Upper lobe of right lung (tissue), 1 donor: Measurements from ENCODE around the gene SDCCAG8. TPM values are rescaled to one million over a fixed set of nuclear protein-coding genes. Genes with fewer than 3 reads are reported as not detected.

Experiments
- ATAC-seq: fragments of 200-7000 bp; cut with Tn5 transposase; one replicate; pipeline ENCODE4 v1.9.1; 2020; ENCODE audit warnings: mild to moderate bottlenecking, moderate library complexity
- DNase-seq: peaks from one replicate; pipeline ENCODE4 v3.0.0-alpha.2; 2020
- H3K27ac ChIP-seq: fragments of 200-600 bp; one replicate; pipeline ENCODE4 v1.8.0; 2022
- H3K27me3 ChIP-seq: fragments of 200-600 bp; one replicate; pipeline ENCODE4 v1.8.0; 2022; ENCODE audit warnings: mild to moderate bottlenecking
- H3K36me3 ChIP-seq: fragments of 200-600 bp; one replicate; pipeline ENCODE4 v1.8.0; 2022
- H3K4me1 ChIP-seq: fragments of 200-600 bp; one replicate; pipeline ENCODE4 v1.8.0; 2022
- H3K4me3 ChIP-seq: fragments of 200-600 bp; one replicate; pipeline ENCODE4 v1.8.0; 2022; ENCODE audit warnings: mild to moderate bottlenecking
- H3K9me3 ChIP-seq: fragments of 200-600 bp; one replicate; pipeline ENCODE4 v1.8.0; 2022
- CTCF ChIP-seq: fragments of 200-600 bp; IDR thresholded peaks from one replicate; pipeline ENCODE4 v1.8.0; 2022; ENCODE audit warnings: antibody characterized with exemption
- intact Hi-C: fragments of 100-400 bp; cut with DNase I; formaldehyde crosslinking; loops from one replicate; pipeline ENCODE4 v1.11.0; 2022
- total RNA-seq: library from RNA; stranded (reverse); fragmentation: NEBNext Ultra II Directional; extraction: Animal tissue kit (Norgen Biotek cat#: 25700); gene quantifications from one replicate; pipeline ENCODE4 v1.2.1, GENCODE V29; 2021
- donor health status: DM: no; HTN: yes; CAD: no; lungs with severe emphysema.

Gene SDCCAG8
- total RNA-seq, 1 donor from 2014 or later = 71.9 TPM

- H3K9me3 ChIP-seq = no peaks in the 10 kb centered on the region
- no peak for ATAC-seq
- TF ChIP-seq CTCF = no peak
- no peak overlapping the region for H3K4me3 ChIP-seq
- H3K27ac ChIP-seq = no peak overlapping the region
- no peaks in the 10 kb centered on the region for H3K4me1 ChIP-seq
- H3K36me3 ChIP-seq = peaks cover 45% of the 10 kb centered on the region
- no peaks in the 10 kb centered on the region for H3K27me3 ChIP-seq
- intact Hi-C loops = loop anchor here (10.0 kb wide), 1 partner anchor 934 kb away; no protein-coding TSS in a partner anchor
- DNase-seq = no peak
Measured at GRCh38 chr1:243341074-243341473, 85.2 kb downstream of the SDCCAG8 start.

GRCh38 chr1:243343970-243344937 is 88.4 kb downstream of the SDCCAG8 start:
- intact Hi-C loops = loop anchor here (10.0 kb wide), 1 partner anchor 931 kb away; no protein-coding TSS in a partner anchor
- ATAC-seq (peak; percentile 75), DNase-seq (no peak)
- H3K36me3 ChIP-seq = peaks cover 42% of the 10 kb centered on the region
- H3K4me1 ChIP-seq = no peaks in the 10 kb centered on the region
- peak; percentile 74 for TF ChIP-seq CTCF
- no peak overlapping the region for H3K27ac ChIP-seq
- no peaks in the 10 kb centered on the region for H3K9me3 ChIP-seq
- no peaks in the 10 kb centered on the region for H3K27me3 ChIP-seq
- no peak overlapping the region for H3K4me3 ChIP-seq

GRCh38 chr1:243345205-243345604 is 89.4 kb downstream of the SDCCAG8 start:
- Histone ChIP-seq H3K27ac (no peak overlapping the region), H3K9me3 (no peaks in the 10 kb centered on the region), H3K4me1 (no peaks in the 10 kb centered on the region), H3K36me3 (peaks cover 33% of the 10 kb centered on the region), H3K27me3 (no peaks in the 10 kb centered on the region), H3K4me3 (no peak overlapping the region)
- intact Hi-C loops = loop anchor here (10.0 kb wide), 1 partner anchor 930 kb away; no protein-coding TSS in a partner anchor
- TF ChIP-seq CTCF = no peak
- no peak for DNase-seq
- ATAC-seq = no peak

GRCh38 chr1:243346016-243346415 is 90.2 kb downstream of the SDCCAG8 start:
- Histone ChIP-seq H3K36me3 (peaks cover 28% of the 10 kb centered on the region), H3K27ac (no peak overlapping the region), H3K27me3 (no peaks in the 10 kb centered on the region), H3K4me3 (no peak overlapping the region), H3K9me3 (no peaks in the 10 kb centered on the region), H3K4me1 (no peaks in the 10 kb centered on the region)
- TF ChIP-seq CTCF = no peak
- DNase-seq (no peak), ATAC-seq (no peak)
- intact Hi-C loops = loop anchor here (10.0 kb wide), 1 partner anchor 929 kb away; no protein-coding TSS in a partner anchor

GRCh38 chr1:243346468-243346867 is 90.6 kb downstream of the SDCCAG8 start:
- no peak overlapping the region for H3K27ac ChIP-seq
- intact Hi-C loops = loop anchor here (10.0 kb wide), 1 partner anchor 928 kb away; no protein-coding TSS in a partner anchor
- H3K4me3 ChIP-seq = no peak overlapping the region
- H3K9me3 ChIP-seq = no peaks in the 10 kb centered on the region
- no peaks in the 10 kb centered on the region for H3K27me3 ChIP-seq
- H3K36me3 ChIP-seq = peaks cover 28% of the 10 kb centered on the region
- ATAC-seq = no peak
- TF ChIP-seq CTCF = no peak
- no peaks in the 10 kb centered on the region for H3K4me1 ChIP-seq
- no peak for DNase-seq
